Cerebellar cortex (tissue), 1 donor: Measurements from ENCODE around the gene RNF151.
A peak's percentile ranks its signal among the peaks of the same experiment; 100 is the strongest.

Source experiments
- DNase-seq: peaks from one replicate; pipeline ENCODE4 v3.0.0-alpha.2; 2015; ENCODE audit warnings: low spot score

The RNF151 gene

GRCh38 chr16:1978476-1979120, 11.9 kb downstream of the RNF151 start:
- DNase-seq = no peak

GRCh38 chr16:1979271-1980029, 12.8 kb downstream of the RNF151 start:
- peak; percentile 60 for DNase-seq

GRCh38 chr16:1980030-1980769, 13.5 kb downstream of the RNF151 start:
- no peak for DNase-seq

- DNase-seq = no peak
Observed at GRCh38 chr16:1980770-1981087, 14.1 kb downstream of the RNF151 start.

GRCh38 chr16:1981398-1981836, 14.8 kb downstream of the RNF151 start, which contains the start of gene NOXO1:
Gene NOXO1 (minus strand): TSS chr16:1981469. CDS start chr16:1981179, 290 bp downstream.
- no peak for DNase-seq

GRCh38 chr16:1982013-1982433, 15.4 kb downstream of the RNF151 start:
- no peak for DNase-seq

GRCh38 chr16:1982991-1983543, 16.4 kb downstream of the RNF151 start:
- no peak for DNase-seq

- peak; percentile 85 for DNase-seq
Observed at GRCh38 chr16:1983544-1984346, 17.1 kb downstream of the RNF151 start, which contains the start of gene GFER. Gene GFER (plus strand): TSS chr16:1984193. CDS start chr16:1984219, 26 bp downstream.

GRCh38 chr16:1984347-1985225, 17.9 kb downstream of the RNF151 start:
- no peak for DNase-seq

GRCh38 chr16:1985466-1986150, 19.0 kb downstream of the RNF151 start:
- no peak for DNase-seq

GRCh38 chr16:1987198-1987597, 20.5 kb downstream of the RNF151 start:
- no peak for DNase-seq

- DNase-seq = no peak
Observed at GRCh38 chr16:1989209-1990100, 22.8 kb downstream of the RNF151 start, which contains the start of gene SYNGR3. Gene SYNGR3 (plus strand): TSS chr16:1989970. CDS start chr16:1990103, 133 bp downstream.

GRCh38 chr16:1990101-1990350, 23.4 kb downstream of the RNF151 start:
- DNase-seq = no peak

GRCh38 chr16:1990351-1991134, 23.9 kb downstream of the RNF151 start:
- DNase-seq = peak; percentile 49

GRCh38 chr16:1991135-1991551, 24.5 kb downstream of the RNF151 start:
- DNase-seq = no peak

GRCh38 chr16:1991588-1991947, 24.9 kb downstream of the RNF151 start:
- DNase-seq = no peak

- DNase-seq = peak; percentile 66
Observed at GRCh38 chr16:1991948-1992703, 25.5 kb downstream of the RNF151 start.
